H1 (cell line): ENCODE results near the gene ZFYVE27. TPM values are rescaled to one million over a fixed set of nuclear protein-coding genes. Genes with fewer than 3 reads are reported as not detected.

Experiments used
- CTCF ChIA-PET: fragments of 300-600 bp; sonication (Branson Sonifier 250); formaldehyde crosslinking; loops from one replicate; lab custom pipeline; 2021; ENCODE audit not compliant: partially characterized antibody; lab: Charles Lee
- POLR2A ChIA-PET: fragments of 300-600 bp; sonication (Branson Sonifier 250); formaldehyde crosslinking; loops from one replicate; lab custom pipeline; 2021; ENCODE audit warnings: inconsistent platforms; ENCODE audit not compliant: partially characterized antibody; lab: Charles Lee
- DNase-seq, 2 experiments: peaks; one replicate each; pipeline versions ENCODE4 v3.0.0 to v3.0.0-alpha.2; 2010 to 2022; ENCODE audit warnings: low spot score in 2 of 2, low read depth in 1 of 2, mixed read lengths in 1 of 2
- FAIRE-seq: peaks from 2 replicates; lab custom pipeline; 2011; peaks lifted over from hg19 to GRCh38; lab: Jason Lieb, UNC
- H2AFZ ChIP-seq: 2 replicates; pipeline ENCODE4 v1.8.1; 2012; ENCODE audit warnings: low read length, inconsistent platforms
- H2AK5ac ChIP-seq: 2 replicates; pipeline ENCODE4 v1.6.1; 2013; ENCODE audit warnings: low read depth, low read length
- H2BK120ac ChIP-seq: replicated peaks from 2 replicates; pipeline ENCODE3; 2013; ENCODE audit warnings: low read depth, low read length, inconsistent platforms
- H2BK12ac ChIP-seq: 2 replicates; pipeline ENCODE4 v1.6.1; 2013; ENCODE audit warnings: low read depth, low read length
- H2BK15ac ChIP-seq: 2 replicates; pipeline ENCODE4 v1.6.1; 2013; ENCODE audit warnings: low read length
- H2BK20ac ChIP-seq: 2 replicates; pipeline ENCODE4 v1.6.1; 2013; ENCODE audit warnings: low read length
- H2BK5ac ChIP-seq: 2 replicates; pipeline ENCODE4 v1.6.1; 2013; ENCODE audit warnings: low read depth, low read length
- H3K14ac ChIP-seq: 2 replicates; pipeline ENCODE4 v1.6.1; 2013; ENCODE audit warnings: inconsistent platforms; ENCODE audit not compliant: insufficient read length
- H3K18ac ChIP-seq: 2 replicates; pipeline ENCODE4 v1.6.1; 2013; ENCODE audit warnings: low read length; ENCODE audit errors: extremely low read depth
- H3K23ac ChIP-seq: 2 replicates; pipeline ENCODE4 v1.6.1; 2013; ENCODE audit warnings: inconsistent platforms; ENCODE audit not compliant: insufficient read length
- H3K23me2 ChIP-seq: 2 replicates; pipeline ENCODE4 v1.6.1; 2013; ENCODE audit warnings: low read depth, low read length
- H3K27ac ChIP-seq: 2 replicates; pipeline ENCODE4 v1.6.1; 2011; ENCODE audit warnings: low read depth, low read length, inconsistent platforms
- H3K27me3 ChIP-seq, 4 experiments: replicated peaks in 1 of 4; 1 replicate in 1 of 4; 2 replicates in 3 of 4; pipeline versions ENCODE4 v1.6.1 to v1.8.1; 2011 to 2013; ENCODE audit warnings: low read length in 3 of 4, mild to moderate bottlenecking in 3 of 4, inconsistent platforms in 2 of 4, mixed read lengths in 2 of 4, moderate library complexity in 1 of 4; ENCODE audit not compliant: control insufficient read depth in 3 of 4, insufficient read depth in 3 of 4; ENCODE audit errors: extremely low read depth in 1 of 4
- H3K36me3 ChIP-seq, 4 experiments: 2 replicates each; pipeline versions ENCODE4 v1.6.1 to v1.8.1; 2011 to 2013; ENCODE audit warnings: mild to moderate bottlenecking in 4 of 4, low read length in 3 of 4, moderate library complexity in 2 of 4, control low read depth in 1 of 4, inconsistent platforms in 1 of 4; ENCODE audit not compliant: insufficient read depth in 4 of 4, control insufficient read depth in 2 of 4
- H3K4ac ChIP-seq: replicated peaks from 2 replicates; pipeline ENCODE3; 2013; ENCODE audit warnings: low read length, low read depth, mixed read lengths, inconsistent platforms; ENCODE audit not compliant: insufficient read length
- H3K4me1 ChIP-seq, 4 experiments: replicated peaks in 1 of 4; 1 replicate in 1 of 4; 2 replicates in 3 of 4; pipeline versions ENCODE4 v1.6.1 to v1.8.1; 2011 to 2013; ENCODE audit warnings: low read length in 3 of 4, inconsistent platforms in 2 of 4, mixed read lengths in 1 of 4; ENCODE audit not compliant: insufficient read depth in 4 of 4, control insufficient read depth in 3 of 4
- H3K4me2 ChIP-seq, 2 experiments: 2 replicates each; pipeline versions ENCODE4 v1.6.1 to v1.8.1; 2011 to 2013; ENCODE audit warnings: low read depth in 2 of 2, low read length in 2 of 2, control low read depth in 1 of 2, inconsistent platforms in 1 of 2, mild to moderate bottlenecking in 1 of 2; ENCODE audit not compliant: insufficient read depth in 1 of 2
- H3K4me3 ChIP-seq, 4 experiments: fragments of 200-600, 300-600 bp in 1 of 4; sonication (generic), shearing (Covaris generic), sonication (Bioruptor Twin) in 1 of 4; 2 replicates each; pipeline versions ENCODE4 v1.5.1 to v1.8.1; 2011 to 2016; ENCODE audit warnings: low read length in 4 of 4, low read depth in 3 of 4, control low read depth in 2 of 4, inconsistent platforms in 2 of 4, mild to moderate bottlenecking in 2 of 4, mixed read lengths in 1 of 4, moderate library complexity in 1 of 4; ENCODE audit not compliant: insufficient read depth in 2 of 4; ENCODE audit errors: extremely low read depth in 1 of 4
- H3K56ac ChIP-seq: replicated peaks from 2 replicates; pipeline ENCODE3; 2013; ENCODE audit warnings: low read depth, mild to moderate bottlenecking, mixed read lengths, low read length, inconsistent platforms; ENCODE audit not compliant: insufficient read length
- H3K79me1 ChIP-seq: 2 replicates; pipeline ENCODE4 v1.6.1; 2013; ENCODE audit warnings: low read depth, low read length, control low read depth
- H3K79me2 ChIP-seq, 2 experiments: 2 replicates each; pipeline versions ENCODE4 v1.6.1 to v1.8.1; 2012 to 2013; ENCODE audit warnings: low read length in 2 of 2, mild to moderate bottlenecking in 2 of 2, inconsistent platforms in 1 of 2; ENCODE audit not compliant: insufficient read depth in 2 of 2, control insufficient read depth in 1 of 2
- H3K9ac ChIP-seq, 4 experiments: replicated peaks in 1 of 4; 1 replicate in 1 of 4; 2 replicates in 3 of 4; pipeline versions ENCODE4 v1.6.1 to v1.8.1; 2011 to 2013; ENCODE audit warnings: low read depth in 3 of 4, low read length in 3 of 4, control low read depth in 2 of 4, mild to moderate bottlenecking in 2 of 4, moderate library complexity in 2 of 4, inconsistent platforms in 1 of 4; ENCODE audit errors: extremely low read depth in 1 of 4
- H3K9me3 ChIP-seq, 2 experiments: 2 replicates each; pipeline versions ENCODE4 v1.6.1 to v1.8.1; 2012 to 2013; ENCODE audit warnings: mild to moderate bottlenecking in 2 of 2, moderate library complexity in 2 of 2, control low read depth in 1 of 2, inconsistent platforms in 1 of 2, low read depth in 1 of 2, low read length in 1 of 2, mixed read lengths in 1 of 2; ENCODE audit not compliant: insufficient read depth in 2 of 2
- H4K20me1 ChIP-seq, 2 experiments: replicated peaks in 1 of 2; 2 replicates each; pipeline versions ENCODE3 to v1.8.1; 2011 to 2013; ENCODE audit warnings: inconsistent platforms in 2 of 2, low read length in 2 of 2, mild to moderate bottlenecking in 1 of 2; ENCODE audit not compliant: insufficient read depth in 2 of 2, control insufficient read depth in 1 of 2
- H4K5ac ChIP-seq: 2 replicates; pipeline ENCODE4 v1.6.1; 2013; ENCODE audit warnings: low read length, low read depth, mixed read lengths, inconsistent platforms; ENCODE audit not compliant: insufficient read length
- H4K8ac ChIP-seq: 2 replicates; pipeline ENCODE4 v1.8.0; 2013; ENCODE audit warnings: mild to moderate bottlenecking, moderate library complexity, low read length, inconsistent platforms; ENCODE audit not compliant: insufficient read depth; ENCODE audit errors: extremely low read depth
- H4K91ac ChIP-seq: replicated peaks from 2 replicates; pipeline ENCODE3; 2013; ENCODE audit warnings: low read length, mixed read lengths, inconsistent platforms; ENCODE audit not compliant: insufficient read length
- CHD2 ChIP-seq: IDR thresholded peaks from 2 replicates; pipeline ENCODE4 v1.6.1; 2012; ENCODE audit warnings: low read length, improper control_type of control experiment
- CREB1 ChIP-seq: IDR thresholded peaks from 2 replicates; pipeline ENCODE4 v1.6.1; 2012; ENCODE audit warnings: inconsistent platforms
- E2F6 ChIP-seq: IDR thresholded peaks from 2 replicates; pipeline ENCODE4 v1.6.1; 2012; ENCODE audit warnings: inconsistent platforms
- RAD21 ChIP-seq, 2 experiments: IDR thresholded peaks in 1 of 2; conservative IDR thresholded peaks in 1 of 2; 2 replicates each; pipeline ENCODE4 v1.6.1; 2011; ENCODE audit warnings: low read depth in 2 of 2, low read length in 2 of 2, improper control_type of control experiment in 1 of 2, inconsistent platforms in 1 of 2, mild to moderate bottlenecking in 1 of 2, moderate library complexity in 1 of 2
- SIX5 ChIP-seq: IDR thresholded peaks from 2 replicates; pipeline ENCODE4 v1.6.1; 2011; ENCODE audit warnings: mild to moderate bottlenecking, low read depth, low read length
- WGBS, 2 experiments: shearing (Covaris generic) in 1 of 2; methylation state at CpG; one replicate each; pipeline versions ENCODE4 v1.1.6 to v1.1.7; 2013 to 2015; ENCODE audit warnings: low lambda C conversion rate in 2 of 2, mixed read lengths in 2 of 2, inconsistent platforms in 1 of 2, low coverage in 1 of 2, missing lambda C conversion rate in 1 of 2; ENCODE audit not compliant: insufficient replicate concordance in 2 of 2, insufficient coverage in 1 of 2, insufficient read length in 1 of 2; ENCODE audit errors: extremely low coverage in 1 of 2, missing lambda C conversion rate in 1 of 2; 5-methylcytosine and 5-hydroxymethylcytosine counted together
- polyA plus RNA-seq, 7 experiments: library from polyadenylated mRNA; depleted of rRNA in 3 of 7; stranded (reverse) in 5 of 7; unstranded in 2 of 7; fragments of >200 nt in 5 of 7; fragments of 200-250 nt in 2 of 7; gene quantifications; 1 replicate in 5 of 7; 2 replicates in 1 of 7; 4 replicates in 1 of 7; pipeline versions ENCODE4 v1.2.1 to v1.2.3, GENCODE V29; 2011 to 2013; ENCODE audit warnings: missing spikeins in 2 of 7, mixed read lengths in 2 of 7
- total RNA-seq: library from RNA; stranded (reverse); fragmentation: NEBNext Ultra II Directional; extraction: Animal tissue kit (Norgen Biotek cat#: 25700); gene quantifications from 2 replicates; pipeline ENCODE4 v1.2.1, GENCODE V29; 2021
- TF ChIP-seq, protein P1 (sequence below), 3 experiments: IDR thresholded peaks; 1 replicate in 2 of 3; 2 replicates in 1 of 3; pipeline versions ENCODE4 v1.5.1 to v1.6.1; 2011; ENCODE audit warnings: low read length in 3 of 3, mild to moderate bottlenecking in 3 of 3, inconsistent platforms in 2 of 3, low read depth in 1 of 3, moderate library complexity in 1 of 3; ENCODE audit not compliant: insufficient read depth in 1 of 3; ENCODE audit errors: control extremely low read depth in 1 of 3

ZFYVE27 gene
- total and polyA plus RNA-seq, 2 of the 8 experiments (the other 6 are each of a cell fraction or from before 2014, with no cell fraction given) = 16.6 to 19.8 TPM

DNA sequence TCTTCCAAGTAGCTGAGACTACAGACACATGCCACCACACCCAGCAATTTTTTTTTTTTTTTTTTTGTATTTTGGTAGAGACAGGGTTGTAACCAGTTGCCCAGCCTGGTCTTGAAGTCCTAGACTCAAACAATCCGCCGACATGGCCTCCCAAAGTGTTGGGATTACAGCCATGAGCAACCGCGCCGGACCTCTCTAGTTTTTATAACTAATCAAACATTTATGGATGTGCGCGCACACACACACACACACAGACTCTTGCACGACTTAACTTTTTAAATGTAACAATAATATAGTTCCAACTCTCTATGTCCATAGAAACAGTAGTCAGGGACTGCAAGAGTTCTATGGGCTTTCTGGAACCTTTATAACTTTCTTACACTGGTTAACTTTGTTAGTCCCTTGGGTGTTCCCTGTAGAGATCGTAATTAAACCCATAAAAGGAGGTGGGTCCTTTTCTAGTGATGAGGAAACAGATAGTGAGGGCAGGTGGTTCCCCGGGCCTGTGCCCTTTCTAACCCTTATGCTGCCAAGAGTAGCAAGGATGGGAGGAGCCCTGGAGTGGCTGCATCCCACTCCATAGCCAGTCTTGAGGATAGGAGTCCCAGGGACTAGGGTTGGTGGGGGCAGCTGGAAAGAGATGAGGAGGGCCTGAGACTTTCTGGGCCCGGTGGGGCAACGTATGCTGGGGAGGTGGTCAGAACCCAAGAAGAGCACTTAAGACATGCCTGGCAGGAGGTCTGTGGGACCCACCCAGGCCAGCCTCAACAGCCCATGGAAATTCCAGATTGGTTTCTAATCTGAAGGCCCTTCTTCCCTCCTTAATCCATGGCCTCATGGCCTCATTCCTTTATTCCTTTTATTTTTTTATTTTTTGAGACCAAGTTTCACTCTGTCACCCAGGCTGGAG is 14.8 kb upstream of the ZFYVE27 start:
- Histone ChIP-seq H3K4ac (no peak overlapping the region), H3K14ac (no peak overlapping the region), H3K23ac (no peak overlapping the region), H3K27me3 (no peaks in the 10 kb centered on the region), H4K91ac (no peak overlapping the region), H3K4me3 (no peak overlapping the region), H3K36me3 (peaks cover 0 to 13% (median 3%) of the 10 kb centered on the region in 4 experiments; a peak in 3 of 8 replicates), H2BK20ac (no peak overlapping the region), H3K56ac (no peak overlapping the region), H3K18ac (no peak overlapping the region), H3K9ac (no peak overlapping the region), H3K4me2 (no peak overlapping the region), H3K23me2 (no peaks in the 10 kb centered on the region), H3K4me1 (peaks cover 0 to 11% (median 7%) of the 10 kb centered on the region in 4 experiments; a peak in 4 of 7 replicates), H4K20me1 (no peaks in the 10 kb centered on the region), H2BK15ac (no peak overlapping the region), H2AK5ac (no peak overlapping the region), H2BK12ac (no peak overlapping the region), H3K79me1 (0 out of 2 replicates have a peak, but pooled peaks cover 2% of the 10 kb centered on the region), H2BK120ac (no peak overlapping the region), H4K8ac (no peak overlapping the region; the same call in 1 of the 2 replicates), H3K9me3 (no peaks in the 10 kb centered on the region), H2BK5ac (no peak overlapping the region), H3K27ac (no peak overlapping the region), H3K79me2 (no peaks in the 10 kb centered on the region), H2AFZ (no peak overlapping the region), H4K5ac (no peak overlapping the region)
- FAIRE-seq (no peak), DNase-seq (no peak)
- TF ChIP-seq CHD2 (no peak), CREB1 (no peak), E2F6 (no peak), SIX5 (no peak), RAD21 (IDR thresholded peaks at IDR 0.05 in 1 of 2, conservative IDR thresholded peaks at IDR 0.05 in 1 of 2; ENCODE audit: low read depth in 2 of 2, low read length in 2 of 2) (no peak)
- TF ChIP-seq, protein P1, sequence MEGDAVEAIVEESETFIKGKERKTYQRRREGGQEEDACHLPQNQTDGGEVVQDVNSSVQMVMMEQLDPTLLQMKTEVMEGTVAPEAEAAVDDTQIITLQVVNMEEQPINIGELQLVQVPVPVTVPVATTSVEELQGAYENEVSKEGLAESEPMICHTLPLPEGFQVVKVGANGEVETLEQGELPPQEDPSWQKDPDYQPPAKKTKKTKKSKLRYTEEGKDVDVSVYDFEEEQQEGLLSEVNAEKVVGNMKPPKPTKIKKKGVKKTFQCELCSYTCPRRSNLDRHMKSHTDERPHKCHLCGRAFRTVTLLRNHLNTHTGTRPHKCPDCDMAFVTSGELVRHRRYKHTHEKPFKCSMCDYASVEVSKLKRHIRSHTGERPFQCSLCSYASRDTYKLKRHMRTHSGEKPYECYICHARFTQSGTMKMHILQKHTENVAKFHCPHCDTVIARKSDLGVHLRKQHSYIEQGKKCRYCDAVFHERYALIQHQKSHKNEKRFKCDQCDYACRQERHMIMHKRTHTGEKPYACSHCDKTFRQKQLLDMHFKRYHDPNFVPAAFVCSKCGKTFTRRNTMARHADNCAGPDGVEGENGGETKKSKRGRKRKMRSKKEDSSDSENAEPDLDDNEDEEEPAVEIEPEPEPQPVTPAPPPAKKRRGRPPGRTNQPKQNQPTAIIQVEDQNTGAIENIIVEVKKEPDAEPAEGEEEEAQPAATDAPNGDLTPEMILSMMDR (IDR thresholded peaks at IDR 0.05; ENCODE audit: control extremely low read depth in 1 of 3, insufficient read depth in 1 of 3, low read depth in 1 of 3, low read length in 3 of 3) = no peak
- ChIA-PET CTCF (interaction anchor here (0.6 to 15.1 kb wide), 5 partner anchors 11 to 412 kb away, joined by 3 to 773 read pairs (median 23); partner anchors contain the start of genes MARVELD1 and R3HCC1L), POLR2A (interaction anchor here (0.7 to 15.1 kb wide), 5 partner anchors 9 to 59 kb away, joined by 3 to 234 read pairs (median 7); partner anchors contain the start of genes AVPI1, MARVELD1 and ZFYVE27)
- 85% methylated on average over 12 of the region's 12 CpGs; no CpG with 5 or more reads in 1 of the 2 experiments for WGBS, 2 experiments
